GM08714 (cell line): ENCODE measurements around the gene FNDC11.

Experiments
- H3K4me3 ChIP-seq: fragments of 200-500 bp; sonication (Bioruptor generic); 2 replicates; pipeline ENCODE4 v1.5.1; 2014; ENCODE audit warnings: mild to moderate bottlenecking, low read length, inconsistent platforms
- ZNF274 ChIP-seq: IDR thresholded peaks from 2 replicates; pipeline ENCODE4 v1.6.1; 2012; ENCODE audit warnings: mild to moderate bottlenecking, low read depth, low read length

FNDC11 gene

GRCh38 chr20:63579017-63579694 lies 25.2 kb downstream of the FNDC11 start:
- H3K4me3 ChIP-seq: no peak overlapping the region
- TF ChIP-seq ZNF274: no peak

DNA sequence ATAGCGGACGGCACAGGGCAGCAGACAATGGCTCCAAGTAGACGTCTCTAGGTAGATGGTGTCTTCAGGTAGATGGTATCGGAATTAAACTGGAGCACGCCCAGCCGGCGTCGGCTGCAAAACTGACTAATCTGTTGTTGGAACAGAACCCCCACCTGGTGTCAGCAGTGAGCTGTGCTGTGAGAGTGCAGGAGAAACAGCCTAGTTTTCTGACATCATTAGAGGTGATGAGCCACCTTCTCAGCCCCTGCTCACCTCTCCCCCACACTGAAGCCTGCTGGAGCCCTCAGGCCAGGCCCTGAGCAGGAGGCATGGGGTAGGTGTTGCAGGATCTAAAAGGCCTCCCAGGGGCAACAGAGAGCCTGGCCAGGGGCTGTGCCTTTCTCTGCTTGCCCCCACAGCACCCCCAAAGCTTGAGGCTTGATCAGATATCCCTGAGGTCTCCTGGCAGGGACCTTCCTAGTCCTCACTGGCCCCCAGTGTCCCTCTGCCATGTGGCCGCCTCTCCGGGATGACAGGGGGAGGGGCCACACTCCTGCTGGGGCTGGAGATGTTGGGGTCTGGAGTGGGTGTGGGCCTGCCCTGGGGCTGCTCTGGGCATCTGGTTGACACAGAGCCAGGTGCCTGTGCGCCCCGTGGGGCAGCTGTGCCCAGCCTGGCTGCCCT lies 27.0 kb downstream of the FNDC11 start:
- no peak overlapping the region for H3K4me3 ChIP-seq
- TF ChIP-seq ZNF274: no peak

- no peak for TF ChIP-seq ZNF274
Measured at GRCh38 chr20:63582382-63583063, 28.6 kb downstream of the FNDC11 start.

DNA sequence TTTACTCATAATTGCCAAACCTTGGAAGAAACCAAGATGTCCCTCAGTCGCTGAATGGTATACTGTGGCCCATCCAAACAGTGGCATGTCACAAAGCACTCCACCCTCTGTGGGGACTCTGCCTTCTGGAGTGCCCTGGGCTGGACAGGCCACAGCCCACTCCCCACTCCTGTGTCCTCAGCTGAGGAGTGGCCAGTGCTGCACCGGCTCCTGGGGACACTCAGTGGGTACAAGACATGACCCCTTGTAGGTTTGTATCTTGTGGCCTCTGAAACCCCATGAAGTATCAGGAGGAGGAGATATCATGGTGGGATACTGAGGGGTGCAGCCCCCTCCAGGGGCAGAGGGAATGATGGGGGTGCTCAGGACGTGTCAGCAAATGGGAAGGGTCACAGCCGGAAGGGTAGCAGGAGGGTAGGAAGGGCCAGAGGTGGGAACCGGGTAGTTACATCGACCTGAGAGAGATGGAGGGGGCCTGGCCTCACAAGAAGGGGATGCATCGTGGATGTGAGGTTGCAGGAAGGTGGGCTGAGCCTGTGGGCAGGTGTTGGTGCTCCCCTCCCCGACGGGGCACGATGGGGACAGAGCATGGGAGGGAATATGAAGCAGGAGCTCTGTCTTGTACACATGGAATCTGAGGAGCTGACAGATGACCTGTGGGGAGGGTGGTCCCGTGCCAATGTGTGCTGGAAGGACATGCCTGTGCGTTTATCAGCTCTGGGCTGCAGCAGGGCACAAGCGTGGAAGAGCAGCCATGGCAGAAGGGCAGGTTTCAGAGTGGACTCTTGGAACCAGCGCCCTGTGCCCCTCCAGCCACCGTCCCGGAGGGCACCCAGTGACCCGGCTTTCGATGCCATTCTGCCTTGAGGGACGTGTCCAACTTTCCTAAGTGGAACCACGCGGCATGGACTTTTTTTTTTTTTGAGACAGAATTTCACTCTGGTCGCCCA lies 31.9 kb downstream of the FNDC11 start:
- H3K4me3 ChIP-seq: no peak overlapping the region
- no peak for TF ChIP-seq ZNF274

More at GRCh38 chr20:63582382-63583063, 28.6 kb downstream of the FNDC11 start:
- no peak overlapping the region for H3K4me3 ChIP-seq

GRCh38 chr20:63586797-63587196 lies 32.8 kb downstream of the FNDC11 start:
- TF ChIP-seq ZNF274: no peak
- no peak overlapping the region for H3K4me3 ChIP-seq

DNA sequence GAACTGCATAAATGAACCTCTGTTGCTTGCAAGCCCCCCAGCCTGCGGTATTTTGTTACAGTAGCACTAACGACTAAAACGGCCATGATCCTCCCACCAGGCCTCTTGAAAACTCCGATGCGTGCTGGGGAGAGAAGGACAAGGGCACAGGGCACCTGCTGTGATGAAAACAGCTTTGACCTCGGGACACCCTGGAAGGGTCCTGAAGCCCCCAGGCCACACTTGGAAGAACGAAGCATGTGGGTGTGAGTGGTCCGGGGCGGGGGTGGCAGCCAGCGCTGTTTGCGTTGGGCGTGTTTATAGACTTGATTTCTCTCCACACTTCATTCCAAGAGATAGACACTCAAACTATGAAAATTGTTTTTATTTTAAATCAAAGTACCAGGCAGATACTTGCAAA lies 33.3 kb downstream of the FNDC11 start:
- no peak overlapping the region for H3K4me3 ChIP-seq
- no peak for TF ChIP-seq ZNF274

DNA sequence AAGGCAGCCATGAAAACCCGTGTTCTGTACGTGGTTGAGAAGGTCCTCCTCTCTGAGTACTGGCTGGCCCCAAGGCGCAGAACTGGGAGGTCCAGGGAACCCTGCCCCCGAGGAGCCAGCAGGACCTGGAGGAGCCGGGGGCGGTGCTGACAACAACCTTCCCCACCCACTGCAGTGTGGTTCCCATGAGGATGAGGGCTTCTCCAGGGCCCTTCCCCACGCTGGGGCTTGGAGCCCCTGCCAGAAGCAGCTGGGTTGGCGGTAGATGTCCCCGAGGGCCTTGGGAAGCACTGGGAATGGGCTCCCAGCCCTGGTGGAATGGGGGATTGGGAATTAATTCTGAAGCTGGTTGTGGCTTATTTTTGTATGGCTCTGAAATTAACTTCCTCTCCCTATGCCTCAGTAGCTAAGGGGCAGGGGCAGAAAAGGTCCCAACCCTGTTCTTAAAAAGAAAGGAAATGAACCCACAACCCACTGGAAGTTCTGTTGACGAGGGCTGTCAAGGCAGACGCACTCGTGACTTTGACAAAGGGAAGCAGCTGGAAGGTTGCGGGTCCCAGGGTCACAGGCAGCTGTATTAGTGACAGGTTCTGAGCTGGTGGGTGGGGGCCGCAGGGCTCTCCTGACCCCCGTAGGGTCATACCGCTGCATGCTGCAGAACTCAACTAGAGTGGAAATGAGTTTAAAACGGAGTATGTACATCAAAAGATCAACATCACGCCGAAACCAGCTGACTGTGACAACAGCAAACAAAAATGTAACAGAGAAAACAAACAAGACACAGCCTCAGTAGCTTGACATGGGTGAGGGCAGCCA lies 34.0 kb downstream of the FNDC11 start:
- TF ChIP-seq ZNF274: no peak

GRCh38 chr20:63588641-63589041 lies 34.7 kb downstream of the FNDC11 start:
- TF ChIP-seq ZNF274: no peak
- H3K4me3 ChIP-seq: no peak overlapping the region

More for the DNA sequence above, 34.0 kb downstream of the FNDC11 start:
- H3K4me3 ChIP-seq: no peak overlapping the region

GRCh38 chr20:63589261-63590217 lies 35.6 kb downstream of the FNDC11 start:
- TF ChIP-seq ZNF274: no peak

GRCh38 chr20:63590218-63591146 lies 36.5 kb downstream of the FNDC11 start:
- TF ChIP-seq ZNF274: no peak
- H3K4me3 ChIP-seq: no peak overlapping the region

More at GRCh38 chr20:63589261-63590217, 35.6 kb downstream of the FNDC11 start:
- no peak overlapping the region for H3K4me3 ChIP-seq

- TF ChIP-seq ZNF274: no peak
- H3K4me3 ChIP-seq: no peak overlapping the region
Measured at GRCh38 chr20:63591147-63591533, 37.2 kb downstream of the FNDC11 start.
